GM19455 (cell line): ENCODE measurements around the gene ZMIZ1.
"Not testable (repeated sequence)": the region's sequence is repeated elsewhere in the genome, so short reads cannot be mapped to it uniquely, and the experiment has no call there.

Experiments used
- ATAC-seq: cut with Tn5 transposase; IDR thresholded peaks from one replicate; pipeline ENCODE4 v1.9.1; 2021; ENCODE audit not compliant: unreplicated experiment

Gene ZMIZ1

GRCh38 chr10:79029478-79030390, 39.0 kb upstream of the ZMIZ1 start:
- no peak for ATAC-seq

- no peak for ATAC-seq
Observed at GRCh38 chr10:79030705-79031104, 38.1 kb upstream of the ZMIZ1 start.

DNA sequence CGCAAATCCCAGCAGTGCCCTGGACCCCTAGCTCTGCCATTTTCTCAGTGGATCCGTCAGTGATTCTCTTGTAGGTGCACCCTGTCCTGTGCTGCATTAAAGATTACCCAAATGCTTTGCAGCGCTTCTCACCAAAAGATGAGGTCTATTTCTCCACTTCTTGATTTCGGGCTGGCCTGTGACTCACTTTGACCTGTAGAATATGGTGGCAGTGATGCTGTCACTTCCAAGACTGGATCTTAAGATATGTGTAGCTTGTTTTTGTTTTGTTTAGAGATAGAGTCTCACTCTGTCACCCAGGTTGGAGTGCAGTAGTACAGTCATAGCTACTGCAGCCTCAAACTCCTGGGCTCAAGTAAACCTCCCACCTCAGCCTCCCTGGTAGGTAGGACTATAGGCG, 37.0 kb upstream of the ZMIZ1 start:
- ATAC-seq: no peak

GRCh38 chr10:79034271-79034876, 34.4 kb upstream of the ZMIZ1 start:
- ATAC-seq: no peak

DNA sequence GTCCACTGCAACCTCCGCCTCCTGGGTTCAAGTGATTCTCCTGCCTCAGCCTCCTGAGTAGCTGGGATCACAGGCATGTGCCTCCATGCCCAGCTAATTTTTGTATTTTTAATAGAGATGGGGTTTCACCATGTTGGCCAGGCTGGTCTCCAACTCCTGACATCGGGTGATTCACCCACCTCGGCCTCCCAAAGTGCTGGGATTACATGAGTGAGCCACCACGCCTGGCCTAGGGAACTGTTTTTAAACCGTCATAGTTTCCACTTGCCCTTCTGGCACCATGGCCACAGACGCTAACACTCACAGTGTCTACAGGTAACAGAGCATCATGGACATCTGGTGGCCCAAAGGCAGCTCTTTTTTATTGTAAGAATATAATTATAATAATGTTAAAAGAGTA, 32.4 kb upstream of the ZMIZ1 start:
- not testable (repeated sequence) for ATAC-seq

DNA sequence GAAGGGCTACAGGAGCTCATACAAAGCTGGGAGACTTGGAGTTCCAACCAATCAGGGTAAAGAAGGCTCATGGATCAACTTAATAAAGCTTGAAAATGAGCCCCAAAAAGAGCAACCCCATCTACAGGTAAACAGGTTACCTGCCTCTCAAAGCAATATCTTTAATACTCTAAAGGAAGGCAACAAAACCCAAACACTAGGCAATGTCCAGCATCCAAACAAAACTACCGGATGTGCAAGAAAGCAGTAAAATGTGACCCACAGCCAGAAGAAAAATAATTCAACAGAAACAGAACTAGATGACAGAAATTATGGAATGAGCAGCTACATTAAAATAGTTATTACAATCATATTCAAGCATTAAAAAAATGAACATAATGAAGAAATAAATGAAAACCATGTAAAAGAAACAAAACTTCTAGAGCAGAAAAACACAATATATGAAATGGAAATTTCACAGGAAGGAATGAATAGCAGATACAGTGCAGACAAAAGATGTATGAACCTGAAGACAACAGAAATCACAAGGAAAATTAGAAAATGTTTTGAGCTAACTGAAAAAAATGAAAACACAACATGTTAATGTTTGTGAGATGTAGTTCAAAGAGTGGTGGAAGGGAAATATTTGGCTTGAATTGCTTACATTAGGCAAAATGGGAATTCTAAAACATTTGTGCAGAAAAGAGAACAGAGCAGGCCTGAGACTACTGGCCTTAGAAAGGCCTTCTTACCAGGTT, 30.5 kb upstream of the ZMIZ1 start:
- no peak for ATAC-seq

DNA sequence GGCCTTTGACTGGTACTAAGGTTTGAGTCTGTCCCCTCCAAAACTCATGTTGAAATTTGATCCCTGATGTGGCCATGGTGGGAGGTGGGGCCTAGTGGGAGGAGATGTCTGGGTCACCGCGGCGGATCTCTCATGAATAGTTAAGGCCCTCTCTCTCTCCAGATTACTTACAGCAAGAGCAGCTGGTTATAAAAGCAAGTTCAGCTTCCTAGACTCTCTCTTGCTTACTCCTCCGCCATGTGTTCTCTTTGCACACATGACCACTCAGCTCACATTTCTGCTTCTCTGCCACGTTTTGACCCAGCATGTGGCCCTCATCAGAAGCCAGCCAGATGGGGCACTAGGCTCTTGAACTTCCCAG, 29.9 kb upstream of the ZMIZ1 start:
- ATAC-seq: no peak

GRCh38 chr10:79042639-79043411, 25.9 kb upstream of the ZMIZ1 start:
- ATAC-seq: no peak

- ATAC-seq: no peak
Observed at GRCh38 chr10:79044036-79044632, 24.6 kb upstream of the ZMIZ1 start.

GRCh38 chr10:79044846-79045245, 23.9 kb upstream of the ZMIZ1 start:
- ATAC-seq: no peak

GRCh38 chr10:79045566-79046175, 23.1 kb upstream of the ZMIZ1 start:
- no peak for ATAC-seq

DNA sequence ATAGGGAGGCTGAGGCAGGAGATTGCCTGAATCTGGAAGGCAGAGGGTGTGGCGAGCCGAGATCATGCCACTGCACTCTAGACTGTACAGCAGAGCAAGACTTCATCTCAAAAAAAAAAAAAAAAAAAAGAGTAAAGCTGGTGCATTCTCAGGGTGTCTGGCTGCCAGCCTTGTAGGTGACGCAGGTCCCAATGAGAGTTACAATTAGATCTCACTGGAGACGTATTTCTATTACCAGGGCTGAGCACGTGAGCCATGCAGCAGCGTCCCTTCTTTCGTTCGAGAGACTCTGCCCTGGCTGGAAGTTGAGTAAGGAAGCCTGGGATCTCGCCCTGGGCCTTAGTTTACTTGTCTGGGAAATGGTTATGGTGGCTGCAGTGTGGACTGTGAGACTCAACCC, 22.4 kb upstream of the ZMIZ1 start:
- ATAC-seq: no peak

DNA sequence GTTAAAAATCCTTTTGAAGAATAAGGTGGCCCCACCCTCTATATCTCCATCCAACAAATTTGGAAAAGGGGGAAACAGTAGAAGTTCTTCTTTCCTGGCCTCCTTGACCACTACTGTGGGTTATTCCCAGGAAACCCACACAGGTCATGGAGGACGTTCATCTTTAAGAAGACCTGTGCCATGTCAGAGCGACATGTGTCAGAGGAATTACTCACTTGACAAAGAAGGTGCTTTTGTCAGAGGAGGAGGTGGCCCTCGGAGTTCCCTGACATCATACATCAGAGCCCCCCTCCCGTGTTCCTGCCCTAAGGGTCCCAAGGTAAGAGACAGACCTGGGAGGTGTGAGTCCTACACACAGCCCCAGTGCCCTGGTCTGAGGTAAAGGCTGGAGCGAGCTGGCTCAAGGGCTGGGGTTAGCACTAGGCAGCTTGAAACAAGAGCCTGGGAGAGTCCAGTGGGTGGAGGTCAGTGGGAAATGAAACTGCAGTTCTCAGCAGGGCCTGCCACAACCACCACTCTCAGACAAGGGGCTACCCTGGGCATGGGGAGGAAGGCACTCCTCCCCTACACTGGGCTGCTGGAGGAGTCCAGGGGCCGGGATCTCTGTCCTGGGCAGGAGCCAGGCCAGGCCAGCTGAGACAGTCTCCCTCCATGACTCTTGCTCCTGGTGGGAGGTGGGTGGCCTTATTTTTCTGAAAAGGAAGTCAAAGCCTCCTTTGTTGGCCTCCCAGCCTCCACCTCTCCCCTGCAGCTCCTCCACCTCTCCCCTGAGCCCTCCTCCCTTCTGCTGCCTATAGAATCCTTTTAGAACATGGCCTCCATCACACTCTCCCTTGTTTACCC, 21.8 kb upstream of the ZMIZ1 start:
- no peak for ATAC-seq

GRCh38 chr10:79047584-79047874, 21.2 kb upstream of the ZMIZ1 start:
- ATAC-seq: no peak

DNA sequence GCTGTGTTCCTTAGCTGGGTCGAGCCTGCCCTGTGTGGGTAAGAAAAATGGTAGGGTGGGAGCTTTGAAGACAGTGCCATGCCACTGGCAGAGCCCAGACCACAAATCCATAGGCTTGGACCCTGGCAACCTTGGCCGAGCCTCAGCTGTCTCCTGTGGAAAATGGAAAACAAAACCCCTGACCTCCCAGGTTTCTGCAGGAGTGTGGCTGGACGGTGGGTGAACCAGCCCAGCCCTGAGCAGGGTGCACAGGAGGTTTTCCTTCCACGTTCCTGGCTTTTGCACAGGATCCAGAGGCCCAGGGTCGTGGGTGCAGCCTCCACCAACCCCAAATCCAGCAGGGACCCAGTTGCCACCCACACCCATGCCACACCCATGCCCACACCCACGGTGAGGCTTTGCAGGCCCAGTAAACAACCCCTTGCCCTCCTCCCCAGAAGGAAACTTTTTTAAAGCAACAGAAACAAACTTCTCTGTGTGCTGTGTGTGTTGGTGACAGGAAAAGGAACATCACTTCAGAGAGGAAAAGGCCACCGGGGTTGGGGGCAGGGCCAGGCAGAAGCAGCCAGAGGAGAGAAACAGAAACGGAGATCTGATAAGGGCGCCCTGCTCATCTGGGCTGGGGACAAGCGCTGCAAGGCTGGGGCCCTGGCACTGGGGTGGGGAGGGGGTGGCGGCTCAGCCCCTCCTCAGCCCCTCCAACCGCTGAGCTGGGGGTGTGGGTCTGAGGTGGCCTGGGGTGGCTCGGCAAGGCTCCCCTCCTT, 20.7 kb upstream of the ZMIZ1 start:
- no peak for ATAC-seq

GRCh38 chr10:79048639-79049550, 19.9 kb upstream of the ZMIZ1 start:
- ATAC-seq: no peak

GRCh38 chr10:79049931-79050895, 18.6 kb upstream of the ZMIZ1 start:
- no peak for ATAC-seq
